BJ (cell line): ENCODE measurements around the gene MAN2B2. TPM values are rescaled to one million over a fixed set of nuclear protein-coding genes. Genes with fewer than 3 reads are reported as not detected.

ENCODE experiments used
- CTCF ChIA-PET: fragments of 350-600 bp; formaldehyde crosslinking; extraction: SDS; loops from one replicate; lab custom pipeline; 2021; ENCODE audit warnings: antibody characterized with exemption, inconsistent platforms; lab: Yijun Ruan, JAX
- POLR2A ChIA-PET: fragments of 300-600 bp; sonication (Branson Sonifier 250); formaldehyde crosslinking; extraction: SDS; loops from one replicate; lab custom pipeline; 2021; ENCODE audit warnings: antibody characterized with exemption; lab: Charles Lee
- DNase-seq: peaks from one replicate; pipeline ENCODE4 v3.0.0-alpha.2; 2011; ENCODE audit warnings: low read depth
- H3K27me3 ChIP-seq: 2 replicates; pipeline ENCODE4 v1.6.0; 2011; ENCODE audit warnings: low read length; ENCODE audit not compliant: control insufficient read depth, insufficient read depth
- H3K36me3 ChIP-seq: 2 replicates; pipeline ENCODE4 v1.5.1; 2011; ENCODE audit warnings: low read length; ENCODE audit not compliant: control insufficient read depth, insufficient read depth
- H3K4me3 ChIP-seq: 2 replicates; pipeline ENCODE4 v1.5.1; 2011; ENCODE audit warnings: low read depth, mild to moderate bottlenecking, control low read depth, low read length
- polyA plus RNA-seq: library from polyadenylated mRNA; depleted of rRNA; stranded (reverse); fragments of >200 nt; gene quantifications from 2 replicates; pipeline ENCODE4 v1.2.3, GENCODE V29; 2011
- TF ChIP-seq, protein P1 (sequence below): IDR thresholded peaks from 2 replicates; pipeline ENCODE4 v1.5.1; 2011; ENCODE audit warnings: low read depth, mild to moderate bottlenecking, control low read depth, inconsistent platforms, low read length, moderate library complexity; ENCODE audit not compliant: insufficient read depth

The MAN2B2 gene
- polyA plus RNA-seq, 1 experiment: 43.5 TPM

- Histone ChIP-seq H3K27me3 (no peaks in the 10 kb centered on the region), H3K4me3 (no peak overlapping the region), H3K36me3 (0 out of 2 replicates have a peak, but pooled peaks cover 4% of the 10 kb centered on the region)
- ChIA-PET CTCF (no interaction called here), POLR2A (no interaction called here)
- TF ChIP-seq, protein P1, sequence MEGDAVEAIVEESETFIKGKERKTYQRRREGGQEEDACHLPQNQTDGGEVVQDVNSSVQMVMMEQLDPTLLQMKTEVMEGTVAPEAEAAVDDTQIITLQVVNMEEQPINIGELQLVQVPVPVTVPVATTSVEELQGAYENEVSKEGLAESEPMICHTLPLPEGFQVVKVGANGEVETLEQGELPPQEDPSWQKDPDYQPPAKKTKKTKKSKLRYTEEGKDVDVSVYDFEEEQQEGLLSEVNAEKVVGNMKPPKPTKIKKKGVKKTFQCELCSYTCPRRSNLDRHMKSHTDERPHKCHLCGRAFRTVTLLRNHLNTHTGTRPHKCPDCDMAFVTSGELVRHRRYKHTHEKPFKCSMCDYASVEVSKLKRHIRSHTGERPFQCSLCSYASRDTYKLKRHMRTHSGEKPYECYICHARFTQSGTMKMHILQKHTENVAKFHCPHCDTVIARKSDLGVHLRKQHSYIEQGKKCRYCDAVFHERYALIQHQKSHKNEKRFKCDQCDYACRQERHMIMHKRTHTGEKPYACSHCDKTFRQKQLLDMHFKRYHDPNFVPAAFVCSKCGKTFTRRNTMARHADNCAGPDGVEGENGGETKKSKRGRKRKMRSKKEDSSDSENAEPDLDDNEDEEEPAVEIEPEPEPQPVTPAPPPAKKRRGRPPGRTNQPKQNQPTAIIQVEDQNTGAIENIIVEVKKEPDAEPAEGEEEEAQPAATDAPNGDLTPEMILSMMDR: no peak
- no peak for DNase-seq
These were observed 64.2 kb downstream of the MAN2B2 start for GRCh38 chr4:6639137-6639680.

- 0 out of 2 replicates have a peak, but pooled peaks cover 4% of the 10 kb centered on the region for H3K36me3 ChIP-seq
- peak; percentile 62 for DNase-seq
- ChIA-PET POLR2A (no interaction called here), CTCF (interaction anchor here (0.6 to 1.2 kb wide), 3 partner anchors 23 to 402 kb away, joined by 3 read pairs; a partner anchor contains a TSS)
- peak within 1 kb of the TSS; percentile 91 for H3K4me3 ChIP-seq
- H3K27me3 ChIP-seq: no peaks in the 10 kb centered on the region
- TF ChIP-seq, protein P1: no peak
These were observed 65.5 kb downstream of the MAN2B2 start, which contains the start of gene MRFAP1 for GRCh38 chr4:6640292-6641163. TSS of gene MRFAP1 (plus strand) at chr4:6640685. CDS start at chr4:6640863, 178 bp downstream.

DNA sequence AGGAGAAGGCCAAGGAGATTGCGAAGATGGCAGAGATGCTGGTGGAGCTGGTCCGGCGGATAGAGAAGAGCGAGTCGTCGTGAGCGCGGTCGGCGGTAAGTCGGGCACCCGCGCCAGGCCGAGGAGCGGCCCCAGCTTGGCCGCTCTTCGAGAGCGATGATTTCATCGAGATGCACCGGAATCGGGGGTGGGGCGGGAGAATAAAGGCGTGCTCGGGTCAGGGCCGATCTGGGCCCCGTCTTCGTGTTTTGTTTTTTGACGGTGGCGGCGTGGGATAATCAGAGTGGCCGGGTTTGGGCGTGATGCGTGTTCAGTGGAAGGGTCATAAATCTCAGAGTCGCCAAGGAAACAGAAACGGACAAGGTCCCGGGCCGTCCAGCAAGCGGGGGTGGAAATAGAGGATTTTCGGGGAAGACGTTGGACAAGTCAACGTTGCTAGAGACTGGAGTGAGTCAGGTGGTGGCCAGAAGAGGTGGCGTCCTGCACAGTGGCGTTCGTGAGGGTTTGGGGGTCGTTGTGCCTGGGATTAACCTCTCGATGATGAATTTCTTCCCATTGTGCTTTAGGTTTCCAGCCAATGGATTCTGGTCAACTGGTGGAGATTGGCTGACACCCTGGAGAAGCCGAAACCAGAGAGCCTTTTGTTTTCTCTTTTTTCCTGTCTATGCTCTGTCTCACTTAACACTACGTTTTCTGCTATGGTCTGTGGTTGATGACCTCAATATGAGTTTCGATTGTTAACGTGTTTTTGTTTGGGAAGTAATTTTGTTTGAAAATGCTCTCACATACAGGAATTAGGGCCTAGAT, 66.4 kb downstream of the MAN2B2 start:
- CTCF ChIA-PET: interaction anchor here (0.6 to 1.2 kb wide), 6 partner anchors 18 to 430 kb away, joined by 3 to 5 read pairs (median 3); a partner anchor contains a TSS
- TF ChIP-seq, protein P1: no peak
- Histone ChIP-seq H3K36me3 (0 out of 2 replicates have a peak, but pooled peaks cover 4% of the 10 kb centered on the region), H3K27me3 (no peaks in the 10 kb centered on the region), H3K4me3 (peak overlapping the region; percentile 91)
- POLR2A ChIA-PET: interaction anchor here (0.6 kb wide), 1 partner anchor 75 kb away, joined by 3 read pairs; no protein-coding TSS in a partner anchor
- DNase-seq: no peak

- no peaks in the 10 kb centered on the region for H3K27me3 ChIP-seq
- ChIA-PET CTCF (interaction anchor here (0.6 to 1.2 kb wide), 4 partner anchors 17 to 429 kb away, joined by 3 to 5 read pairs (median 4); no protein-coding TSS in a partner anchor), POLR2A (interaction anchor here (0.6 kb wide), 1 partner anchor 74 kb away, joined by 3 read pairs; no protein-coding TSS in a partner anchor)
- DNase-seq: no peak
- H3K36me3 ChIP-seq: 0 out of 2 replicates have a peak, but pooled peaks cover 4% of the 10 kb centered on the region
- TF ChIP-seq, protein P1: no peak
- H3K4me3 ChIP-seq: peak overlapping the region; percentile 91
These were observed 67.0 kb downstream of the MAN2B2 start for GRCh38 chr4:6641971-6642320.
